GM18909 (cell line): ENCODE measurements around the gene USP50.
"Not testable (repeated sequence)": the region's sequence is repeated elsewhere in the genome, so short reads cannot be mapped to it uniquely, and the experiment has no call there.

Experiments
- ATAC-seq: cut with Tn5 transposase; IDR thresholded peaks from one replicate; pipeline ENCODE4 v1.9.1; 2021; ENCODE audit warnings: mild to moderate bottlenecking; ENCODE audit not compliant: unreplicated experiment, poor library complexity

Gene USP50

GRCh38 chr15:50506121-50506520, 40.3 kb downstream of the USP50 start:
- ATAC-seq = no peak

- ATAC-seq = not testable (repeated sequence)
These were observed 40.8 kb downstream of the USP50 start for GRCh38 chr15:50505656-50506055.

GRCh38 chr15:50503144-50503543, 43.3 kb downstream of the USP50 start:
- ATAC-seq = no peak

GRCh38 chr15:50501815-50502214, 44.7 kb downstream of the USP50 start:
- ATAC-seq = no peak

- no peak for ATAC-seq
These were observed 46.1 kb downstream of the USP50 start for GRCh38 chr15:50500352-50500751.

GRCh38 chr15:50496692-50497091, 49.8 kb downstream of the USP50 start:
- ATAC-seq = no peak

GRCh38 chr15:50494547-50494946, 51.9 kb downstream of the USP50 start:
- not testable (repeated sequence) for ATAC-seq

GRCh38 chr15:50493625-50494024, 52.8 kb downstream of the USP50 start:
- no peak for ATAC-seq

GRCh38 chr15:50487287-50487686, 59.2 kb downstream of the USP50 start:
- ATAC-seq = no peak

GRCh38 chr15:50485389-50485788, 61.1 kb downstream of the USP50 start:
- no peak for ATAC-seq

- ATAC-seq = peak; percentile 77
These were observed 61.7 kb downstream of the USP50 start for GRCh38 chr15:50484781-50485180.

- ATAC-seq = no peak
These were observed 70.3 kb downstream of the USP50 start for GRCh38 chr15:50476143-50476542.

GRCh38 chr15:50471072-50471471, 75.4 kb downstream of the USP50 start:
- ATAC-seq = no peak

- ATAC-seq = no peak
These were observed 82.8 kb downstream of the USP50 start for GRCh38 chr15:50463423-50464358.

GRCh38 chr15:50458348-50459112, 87.9 kb downstream of the USP50 start:
- ATAC-seq = no peak

GRCh38 chr15:50452927-50453326, 93.5 kb downstream of the USP50 start:
- no peak for ATAC-seq
